Dendritic cell treated with granulocyte-macrophage colony-stimulating factor and Interleukin-4, amounts not matched to agents 40 ng/mL and 50 ng/mL, for 4 days (primary cell): ENCODE data around the gene SEC14L2.
A peak's percentile ranks its signal among the peaks of the same experiment; 100 is the strongest.
"Not testable (repeated sequence)": the region's sequence is repeated elsewhere in the genome, so short reads cannot be mapped to it uniquely, and the experiment has no call there.

Experiments
- H3K27ac Mint-ChIP-seq: one replicate; pipeline ENCODE4 v1.8.0; 2022; ENCODE audit warnings: mild to moderate bottlenecking, mixed read lengths
- H3K27me3 Mint-ChIP-seq: one replicate; pipeline ENCODE4 v1.8.0; 2022; ENCODE audit warnings: mild to moderate bottlenecking, mixed read lengths
- H3K36me3 Mint-ChIP-seq: one replicate; pipeline ENCODE4 v1.8.0; 2022; ENCODE audit warnings: low read depth, mixed read lengths
- H3K4me1 Mint-ChIP-seq: one replicate; pipeline ENCODE4 v1.8.0; 2022; ENCODE audit warnings: low read depth, mixed read lengths
- H3K4me3 Mint-ChIP-seq: one replicate; pipeline ENCODE4 v1.8.0; 2022; ENCODE audit warnings: mild to moderate bottlenecking, moderate library complexity, mixed read lengths
- H3K9me3 Mint-ChIP-seq: one replicate; pipeline ENCODE4 v1.8.0; 2022; ENCODE audit warnings: mixed read lengths
- intact Hi-C: fragments of 100-400 bp; cut with micrococcal nuclease; formaldehyde crosslinking; loops from one replicate; pipeline ENCODE4 v1.15.0; 2022

SEC14L2 gene

GRCh38 chr22:30433773-30434172 lies 37.0 kb downstream of the SEC14L2 start:
- peaks cover 10% of the 10 kb centered on the region for H3K9me3 Mint-ChIP-seq
- H3K36me3 Mint-ChIP-seq: peaks cover 15% of the 10 kb centered on the region
- H3K27me3 Mint-ChIP-seq: peaks cover 14% of the 10 kb centered on the region
- no peak overlapping the region for H3K27ac Mint-ChIP-seq
- no peak overlapping the region for H3K4me3 Mint-ChIP-seq
- intact Hi-C loops: no loop called here
- peaks cover 6% of the 10 kb centered on the region for H3K4me1 Mint-ChIP-seq

- Mint-ChIP-seq H3K36me3 (peaks cover 5% of the 10 kb centered on the region), H3K4me3 (no peak overlapping the region), H3K9me3 (peaks cover 10% of the 10 kb centered on the region), H3K4me1 (peaks cover 6% of the 10 kb centered on the region), H3K27me3 (peaks cover 25% of the 10 kb centered on the region), H3K27ac (no peak overlapping the region)
- intact Hi-C loops: no loop called here
These were observed 38.0 kb downstream of the SEC14L2 start for GRCh38 chr22:30434843-30435242.

- Mint-ChIP-seq H3K27ac (peak overlapping the region; percentile 33), H3K4me1 (peaks cover 13% of the 10 kb centered on the region), H3K4me3 (no peak overlapping the region), H3K9me3 (peaks cover 10% of the 10 kb centered on the region), H3K27me3 (peaks cover 33% of the 10 kb centered on the region), H3K36me3 (no peaks in the 10 kb centered on the region)
- intact Hi-C loops: no loop called here
These were observed 38.9 kb downstream of the SEC14L2 start for GRCh38 chr22:30435674-30436126.

GRCh38 chr22:30436196-30436595 lies 39.4 kb downstream of the SEC14L2 start:
- H3K4me1 Mint-ChIP-seq: peaks cover 18% of the 10 kb centered on the region
- H3K9me3 Mint-ChIP-seq: peaks cover 10% of the 10 kb centered on the region
- intact Hi-C loops: no loop called here
- no peaks in the 10 kb centered on the region for H3K36me3 Mint-ChIP-seq
- H3K4me3 Mint-ChIP-seq: no peak overlapping the region
- H3K27ac Mint-ChIP-seq: no peak overlapping the region
- peaks cover 38% of the 10 kb centered on the region for H3K27me3 Mint-ChIP-seq

GRCh38 chr22:30438559-30438958 lies 41.7 kb downstream of the SEC14L2 start:
- no peaks in the 10 kb centered on the region for H3K36me3 Mint-ChIP-seq
- peaks cover 53% of the 10 kb centered on the region for H3K27me3 Mint-ChIP-seq
- H3K4me1 Mint-ChIP-seq: peaks cover 38% of the 10 kb centered on the region
- H3K4me3 Mint-ChIP-seq: no peak overlapping the region
- peaks cover 10% of the 10 kb centered on the region for H3K9me3 Mint-ChIP-seq
- H3K27ac Mint-ChIP-seq: no peak overlapping the region
- intact Hi-C loops: no loop called here

- no peak overlapping the region for H3K4me3 Mint-ChIP-seq
- H3K4me1 Mint-ChIP-seq: peaks cover 38% of the 10 kb centered on the region
- H3K27me3 Mint-ChIP-seq: peaks cover 60% of the 10 kb centered on the region
- H3K9me3 Mint-ChIP-seq: peaks cover 10% of the 10 kb centered on the region
- intact Hi-C loops: no loop called here
- no peak overlapping the region for H3K27ac Mint-ChIP-seq
- H3K36me3 Mint-ChIP-seq: no peaks in the 10 kb centered on the region
These were observed 42.4 kb downstream of the SEC14L2 start for GRCh38 chr22:30439226-30439625.

- Mint-ChIP-seq H3K4me3 (no peak overlapping the region), H3K27me3 (peaks cover 66% of the 10 kb centered on the region), H3K9me3 (peaks cover 10% of the 10 kb centered on the region), H3K27ac (no peak overlapping the region), H3K4me1 (peaks cover 38% of the 10 kb centered on the region), H3K36me3 (no peaks in the 10 kb centered on the region)
- intact Hi-C loops: no loop called here
These were observed 43.0 kb downstream of the SEC14L2 start for GRCh38 chr22:30439836-30440235.

- intact Hi-C loops: no loop called here
- Mint-ChIP-seq H3K4me3 (no peak overlapping the region), H3K4me1 (peaks cover 32% of the 10 kb centered on the region), H3K27me3 (peaks cover 76% of the 10 kb centered on the region), H3K36me3 (no peaks in the 10 kb centered on the region), H3K27ac (peak overlapping the region; percentile 26), H3K9me3 (peaks cover 2% of the 10 kb centered on the region)
These were observed 44.3 kb downstream of the SEC14L2 start for GRCh38 chr22:30441088-30441487.

- intact Hi-C loops: loop anchor here (2.0 kb wide), 1 partner anchor 40 kb away; no protein-coding TSS in a partner anchor
- Mint-ChIP-seq H3K4me1 (peaks cover 32% of the 10 kb centered on the region), H3K36me3 (no peaks in the 10 kb centered on the region), H3K9me3 (no peaks in the 10 kb centered on the region), H3K27me3 (peaks cover 82% of the 10 kb centered on the region), H3K4me3 (no peak overlapping the region), H3K27ac (no peak overlapping the region)
These were observed 48.0 kb downstream of the SEC14L2 start for GRCh38 chr22:30444632-30445437.

GRCh38 chr22:30445438-30446145 lies 48.8 kb downstream of the SEC14L2 start:
- H3K4me1 Mint-ChIP-seq: peaks cover 26% of the 10 kb centered on the region
- no peak overlapping the region for H3K4me3 Mint-ChIP-seq
- intact Hi-C loops: loop anchor here (2.0 kb wide), 1 partner anchor 39 kb away; no protein-coding TSS in a partner anchor
- no peaks in the 10 kb centered on the region for H3K9me3 Mint-ChIP-seq
- H3K27me3 Mint-ChIP-seq: peaks cover 80% of the 10 kb centered on the region
- no peaks in the 10 kb centered on the region for H3K36me3 Mint-ChIP-seq
- no peak overlapping the region for H3K27ac Mint-ChIP-seq

- H3K36me3 Mint-ChIP-seq: no peaks in the 10 kb centered on the region
- no peak overlapping the region for H3K4me3 Mint-ChIP-seq
- intact Hi-C loops: no loop called here
- H3K27me3 Mint-ChIP-seq: peaks cover 83% of the 10 kb centered on the region
- no peak overlapping the region for H3K27ac Mint-ChIP-seq
- peaks cover 9% of the 10 kb centered on the region for H3K4me1 Mint-ChIP-seq
- H3K9me3 Mint-ChIP-seq: no peaks in the 10 kb centered on the region
These were observed 50.8 kb downstream of the SEC14L2 start for GRCh38 chr22:30447656-30448055.

- H3K27me3 Mint-ChIP-seq: peaks cover 53% of the 10 kb centered on the region
- H3K36me3 Mint-ChIP-seq: not testable (repeated sequence)
These were observed 54.7 kb downstream of the SEC14L2 start for GRCh38 chr22:30451488-30451887.

GRCh38 chr22:30452861-30453260 lies 56.0 kb downstream of the SEC14L2 start:
- Mint-ChIP-seq H3K4me1 (no peaks in the 10 kb centered on the region), H3K9me3 (peaks cover 9% of the 10 kb centered on the region), H3K4me3 (no peak overlapping the region), H3K27me3 (peaks cover 50% of the 10 kb centered on the region), H3K36me3 (no peaks in the 10 kb centered on the region), H3K27ac (no peak overlapping the region)
- intact Hi-C loops: no loop called here

More at GRCh38 chr22:30451488-30451887, 54.7 kb downstream of the SEC14L2 start:
- H3K9me3 Mint-ChIP-seq, intact Hi-C loops, H3K4me3 Mint-ChIP-seq, H3K27ac Mint-ChIP-seq, H3K4me1 Mint-ChIP-seq: not testable (repeated sequence)

- H3K4me3 Mint-ChIP-seq: no peak overlapping the region
- no peak overlapping the region for H3K27ac Mint-ChIP-seq
- H3K36me3 Mint-ChIP-seq: no peaks in the 10 kb centered on the region
- H3K4me1 Mint-ChIP-seq: no peaks in the 10 kb centered on the region
- intact Hi-C loops: no loop called here
- H3K27me3 Mint-ChIP-seq: peaks cover 42% of the 10 kb centered on the region
- peaks cover 9% of the 10 kb centered on the region for H3K9me3 Mint-ChIP-seq
These were observed 57.1 kb downstream of the SEC14L2 start for GRCh38 chr22:30453731-30454510.
